Thyroid gland (tissue), 4 donors: ENCODE measurements around the gene LAMP1.

Experiments used
- POLR2A ChIP-seq, 2 donors: fragments of 450-650 bp; IDR thresholded peaks; one replicate each; pipeline ENCODE4 v1.6.1; 2017; ENCODE audit warnings: antibody characterized with exemption in 2 of 2, mild to moderate bottlenecking in 2 of 2, moderate library complexity in 1 of 2
- TF ChIP-seq, protein P1 (sequence below), 6 experiments: fragments of 200-600 bp in 3 of 6; fragments of 450-650 bp in 3 of 6; sonication (generic) in 3 of 6; IDR thresholded peaks; one replicate each; pipeline ENCODE4 v1.5.1; 2016 to 2019; ENCODE audit warnings: antibody characterized with exemption in 6 of 6, mild to moderate bottlenecking in 2 of 6, inconsistent platforms in 1 of 6, moderate library complexity in 1 of 6

DNA sequence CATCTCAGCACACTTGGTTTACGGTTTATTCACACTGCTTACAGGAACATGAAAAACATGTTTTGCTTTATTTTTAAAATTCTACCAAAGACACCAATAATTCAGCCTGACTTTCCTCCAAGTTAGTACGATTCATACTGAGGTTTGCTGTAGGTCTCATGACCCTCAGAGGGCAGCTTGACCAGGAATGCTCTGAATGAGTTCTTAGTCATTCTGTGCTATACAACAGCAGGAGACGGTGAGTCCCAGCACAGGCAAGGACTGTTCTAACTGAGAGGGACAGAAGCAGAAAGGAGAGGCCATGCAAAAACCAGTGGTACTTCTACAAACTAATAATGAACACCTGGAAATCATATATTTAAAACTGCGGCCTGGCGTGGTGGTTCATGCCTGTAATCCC lies 60.5 kb downstream of the LAMP1 start:
- TF ChIP-seq, protein P1, sequence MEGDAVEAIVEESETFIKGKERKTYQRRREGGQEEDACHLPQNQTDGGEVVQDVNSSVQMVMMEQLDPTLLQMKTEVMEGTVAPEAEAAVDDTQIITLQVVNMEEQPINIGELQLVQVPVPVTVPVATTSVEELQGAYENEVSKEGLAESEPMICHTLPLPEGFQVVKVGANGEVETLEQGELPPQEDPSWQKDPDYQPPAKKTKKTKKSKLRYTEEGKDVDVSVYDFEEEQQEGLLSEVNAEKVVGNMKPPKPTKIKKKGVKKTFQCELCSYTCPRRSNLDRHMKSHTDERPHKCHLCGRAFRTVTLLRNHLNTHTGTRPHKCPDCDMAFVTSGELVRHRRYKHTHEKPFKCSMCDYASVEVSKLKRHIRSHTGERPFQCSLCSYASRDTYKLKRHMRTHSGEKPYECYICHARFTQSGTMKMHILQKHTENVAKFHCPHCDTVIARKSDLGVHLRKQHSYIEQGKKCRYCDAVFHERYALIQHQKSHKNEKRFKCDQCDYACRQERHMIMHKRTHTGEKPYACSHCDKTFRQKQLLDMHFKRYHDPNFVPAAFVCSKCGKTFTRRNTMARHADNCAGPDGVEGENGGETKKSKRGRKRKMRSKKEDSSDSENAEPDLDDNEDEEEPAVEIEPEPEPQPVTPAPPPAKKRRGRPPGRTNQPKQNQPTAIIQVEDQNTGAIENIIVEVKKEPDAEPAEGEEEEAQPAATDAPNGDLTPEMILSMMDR (IDR thresholded peaks at IDR 0.05) = no peak
- no peak for TF ChIP-seq POLR2A (IDR thresholded peaks at IDR 0.05)
